ENCODE measurements around the gene SLC35D2. TPM values are rescaled to one million over a fixed set of nuclear protein-coding genes. Genes with fewer than 3 reads are reported as not detected.

The SLC35D2 gene
- total and polyA plus RNA-seq, 2 donors (not counting 1 experiment from before 2014, with no cell fraction given) = 27.2 to 34.7 TPM

GRCh38 chr9:96386157-96386556, 2.6 kb upstream of the SLC35D2 start:
- no peak for TF ChIP-seq EZH2 (IDR thresholded peaks at IDR 0.05; ENCODE audit: low read length, missing control alignments)
- TF ChIP-seq, protein P1, sequence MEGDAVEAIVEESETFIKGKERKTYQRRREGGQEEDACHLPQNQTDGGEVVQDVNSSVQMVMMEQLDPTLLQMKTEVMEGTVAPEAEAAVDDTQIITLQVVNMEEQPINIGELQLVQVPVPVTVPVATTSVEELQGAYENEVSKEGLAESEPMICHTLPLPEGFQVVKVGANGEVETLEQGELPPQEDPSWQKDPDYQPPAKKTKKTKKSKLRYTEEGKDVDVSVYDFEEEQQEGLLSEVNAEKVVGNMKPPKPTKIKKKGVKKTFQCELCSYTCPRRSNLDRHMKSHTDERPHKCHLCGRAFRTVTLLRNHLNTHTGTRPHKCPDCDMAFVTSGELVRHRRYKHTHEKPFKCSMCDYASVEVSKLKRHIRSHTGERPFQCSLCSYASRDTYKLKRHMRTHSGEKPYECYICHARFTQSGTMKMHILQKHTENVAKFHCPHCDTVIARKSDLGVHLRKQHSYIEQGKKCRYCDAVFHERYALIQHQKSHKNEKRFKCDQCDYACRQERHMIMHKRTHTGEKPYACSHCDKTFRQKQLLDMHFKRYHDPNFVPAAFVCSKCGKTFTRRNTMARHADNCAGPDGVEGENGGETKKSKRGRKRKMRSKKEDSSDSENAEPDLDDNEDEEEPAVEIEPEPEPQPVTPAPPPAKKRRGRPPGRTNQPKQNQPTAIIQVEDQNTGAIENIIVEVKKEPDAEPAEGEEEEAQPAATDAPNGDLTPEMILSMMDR (conservative IDR thresholded peaks at IDR 0.05 in 1 of 2, IDR thresholded peaks at IDR 0.05 in 1 of 2; ENCODE audit: low read depth in 1 of 2, low read length in 2 of 2) = no peak
- H4K20me1 ChIP-seq (ENCODE audit: control insufficient read depth, extremely low read depth, insufficient read depth, low read length) = no peaks in the 10 kb centered on the region
- H3K9ac ChIP-seq (ENCODE audit: insufficient read depth, low read length) = no peak overlapping the region
- no peaks in the 10 kb centered on the region for H3K9me3 ChIP-seq (ENCODE audit: control insufficient read depth, insufficient read depth, low read depth, low read length)
- H3K27ac ChIP-seq (ENCODE audit: insufficient read depth, low read length) = no peak overlapping the region
- no peaks in the 10 kb centered on the region for H3K36me3 ChIP-seq (ENCODE audit: control insufficient read depth, insufficient read depth, low read length)
- H2AFZ ChIP-seq (ENCODE audit: low read length) = no peak overlapping the region
- DNase-seq (ENCODE audit: low read depth in 2 of 2) = no peak
- H3K4me1 ChIP-seq (ENCODE audit: control insufficient read depth, extremely low read depth, insufficient read depth, low read length) = no peaks in the 10 kb centered on the region
- H3K4me2 ChIP-seq (ENCODE audit: extremely low read depth, insufficient read depth, low read length) = no peak overlapping the region
- no peak overlapping the region for H3K4me3 ChIP-seq (replicated peaks in 1 of 4; ENCODE audit: control extremely low read depth in 1 of 4, insufficient read depth in 1 of 4, low read depth in 3 of 4, low read length in 4 of 4)
- H3K79me2 ChIP-seq (ENCODE audit: control insufficient read depth, insufficient read depth, low read length) = peaks cover 2% of the 10 kb centered on the region
- H3K27me3 ChIP-seq (ENCODE audit: control insufficient read depth, insufficient read depth, low read length) = no peaks in the 10 kb centered on the region

DNA sequence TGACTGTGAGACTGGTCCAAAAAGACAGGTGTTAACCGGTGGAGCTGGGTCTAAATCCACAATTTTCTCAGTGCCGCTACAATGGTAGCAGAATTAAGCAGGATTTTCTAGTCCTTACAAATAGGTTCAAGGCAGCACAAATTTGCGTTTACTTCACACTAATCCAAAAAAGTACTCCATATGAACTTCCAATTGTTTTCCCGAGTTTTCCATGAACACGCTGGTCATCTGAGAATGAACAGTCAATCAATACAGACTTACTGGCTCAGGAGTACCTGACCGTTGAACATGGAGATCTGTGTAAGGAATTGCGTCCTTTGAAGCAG, 709 bp downstream of the SLC35D2 start:
- Histone ChIP-seq H3K27ac (ENCODE audit: insufficient read depth, low read length) (peak overlapping the region; percentile 56), H3K4me2 (ENCODE audit: extremely low read depth, insufficient read depth, low read length) (peak overlapping the region; percentile 73), H3K27me3 (ENCODE audit: control insufficient read depth, insufficient read depth, low read length) (no peaks in the 10 kb centered on the region), H3K79me2 (ENCODE audit: control insufficient read depth, insufficient read depth, low read length) (peaks cover 6% of the 10 kb centered on the region), H2AFZ (ENCODE audit: low read length) (peak overlapping the region; percentile 72), H3K4me3 (replicated peaks in 1 of 4; ENCODE audit: control extremely low read depth in 1 of 4, insufficient read depth in 1 of 4, low read depth in 3 of 4, low read length in 4 of 4) (peak overlapping the region; percentile 53 to 82 (median 72)), H3K4me1 (ENCODE audit: control insufficient read depth, extremely low read depth, insufficient read depth, low read length) (peaks cover under 1% of the 10 kb centered on the region), H3K9me3 (ENCODE audit: control insufficient read depth, insufficient read depth, low read depth, low read length) (no peaks in the 10 kb centered on the region), H4K20me1 (ENCODE audit: control insufficient read depth, extremely low read depth, insufficient read depth, low read length) (no peaks in the 10 kb centered on the region), H3K9ac (ENCODE audit: insufficient read depth, low read length) (peak overlapping the region; percentile 48), H3K36me3 (ENCODE audit: control insufficient read depth, insufficient read depth, low read length) (no peaks in the 10 kb centered on the region)
- TF ChIP-seq EZH2 (IDR thresholded peaks at IDR 0.05; ENCODE audit: low read length, missing control alignments) = no peak
- TF ChIP-seq, protein P1 (conservative IDR thresholded peaks at IDR 0.05 in 1 of 2, IDR thresholded peaks at IDR 0.05 in 1 of 2; ENCODE audit: low read depth in 1 of 2, low read length in 2 of 2) = no peak
- peak in 1 of 2 donors; percentile 19 for DNase-seq (ENCODE audit: low read depth in 2 of 2)

DNA sequence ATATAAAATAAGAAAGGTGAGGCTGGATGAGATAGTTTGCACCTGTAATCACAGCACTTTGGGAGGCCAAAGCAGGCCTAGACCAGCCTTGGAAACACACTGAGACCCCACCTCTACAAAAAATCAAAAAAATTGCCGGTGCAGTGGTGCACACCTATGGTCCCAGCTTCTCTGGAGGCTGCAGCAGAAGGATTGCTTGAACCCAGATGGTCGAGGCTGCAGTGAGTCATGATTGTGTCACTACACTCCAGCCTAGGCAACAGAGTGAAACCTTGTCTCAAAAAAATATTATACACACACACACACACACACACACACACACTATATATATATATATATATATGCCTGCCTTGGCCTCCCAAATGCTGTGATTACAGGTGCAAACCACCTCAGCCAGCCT, 1.3 kb downstream of the SLC35D2 start:
- Histone ChIP-seq H3K27me3 (ENCODE audit: control insufficient read depth, insufficient read depth, low read length) (no peaks in the 10 kb centered on the region), H3K9ac (ENCODE audit: insufficient read depth, low read length) (no peak overlapping the region), H2AFZ (ENCODE audit: low read length) (no peak overlapping the region), H3K4me3 (replicated peaks in 1 of 4; ENCODE audit: control extremely low read depth in 1 of 4, insufficient read depth in 1 of 4, low read depth in 3 of 4, low read length in 4 of 4) (peak overlapping the region in 3 of 4 experiments; percentile 66 to 82 (median 79)), H3K4me1 (ENCODE audit: control insufficient read depth, extremely low read depth, insufficient read depth, low read length) (peaks cover 5% of the 10 kb centered on the region), H3K36me3 (ENCODE audit: control insufficient read depth, insufficient read depth, low read length) (no peaks in the 10 kb centered on the region), H3K79me2 (ENCODE audit: control insufficient read depth, insufficient read depth, low read length) (peaks cover 6% of the 10 kb centered on the region), H4K20me1 (ENCODE audit: control insufficient read depth, extremely low read depth, insufficient read depth, low read length) (no peaks in the 10 kb centered on the region), H3K4me2 (ENCODE audit: extremely low read depth, insufficient read depth, low read length) (peak overlapping the region; percentile 73), H3K9me3 (ENCODE audit: control insufficient read depth, insufficient read depth, low read depth, low read length) (no peaks in the 10 kb centered on the region), H3K27ac (ENCODE audit: insufficient read depth, low read length) (no peak overlapping the region)
- DNase-seq (ENCODE audit: low read depth in 2 of 2) = peak; percentile 28 to 43
- TF ChIP-seq, protein P1 (conservative IDR thresholded peaks at IDR 0.05 in 1 of 2, IDR thresholded peaks at IDR 0.05 in 1 of 2; ENCODE audit: low read depth in 1 of 2, low read length in 2 of 2) = no peak
- TF ChIP-seq EZH2 (IDR thresholded peaks at IDR 0.05; ENCODE audit: low read length, missing control alignments) = no peak
